NCI-H2107 treated with DMSO at 0.1 percent for 48 hours (cell line): ENCODE measurements around the gene PC.

ENCODE experiments used
- DNase-seq: peaks from one replicate; lab custom pipeline; 2025; ENCODE audit not compliant: unreplicated experiment; lab: John Stamatoyannopoulos, UW

The PC gene

GRCh38 chr11:66957971-66958231 is 282 bp downstream of the PC start:
- DNase-seq = no peak

DNA sequence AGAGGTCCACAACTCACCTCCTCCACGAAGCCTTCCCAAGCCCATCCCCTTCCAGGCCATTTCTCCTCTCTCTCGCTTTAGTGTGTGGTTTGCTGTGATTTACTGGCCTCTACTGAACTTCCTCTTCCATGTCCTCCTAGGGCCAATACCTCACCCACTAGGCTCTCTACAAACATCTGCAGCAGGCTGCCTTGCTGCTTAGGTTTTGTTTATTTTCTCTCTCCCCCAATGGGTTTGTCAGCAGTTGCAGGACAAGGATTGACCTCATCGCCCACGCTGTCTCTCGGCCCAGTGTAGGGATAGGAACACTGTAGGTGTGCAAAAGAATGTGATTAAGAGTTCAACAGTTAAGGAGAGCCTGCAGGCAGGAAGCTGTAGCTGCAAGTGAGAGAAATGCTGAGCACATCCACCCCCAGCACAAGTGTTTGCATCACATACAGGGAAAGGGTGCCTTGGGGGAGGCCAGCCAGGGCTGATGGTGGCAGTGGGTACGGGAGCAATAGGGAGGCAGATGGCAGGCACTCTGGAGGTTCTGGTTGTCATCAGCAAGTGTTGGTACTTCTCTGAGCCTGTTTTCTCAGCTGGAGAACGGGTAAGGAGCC is 1.4 kb downstream of the PC start:
- no peak for DNase-seq

DNA sequence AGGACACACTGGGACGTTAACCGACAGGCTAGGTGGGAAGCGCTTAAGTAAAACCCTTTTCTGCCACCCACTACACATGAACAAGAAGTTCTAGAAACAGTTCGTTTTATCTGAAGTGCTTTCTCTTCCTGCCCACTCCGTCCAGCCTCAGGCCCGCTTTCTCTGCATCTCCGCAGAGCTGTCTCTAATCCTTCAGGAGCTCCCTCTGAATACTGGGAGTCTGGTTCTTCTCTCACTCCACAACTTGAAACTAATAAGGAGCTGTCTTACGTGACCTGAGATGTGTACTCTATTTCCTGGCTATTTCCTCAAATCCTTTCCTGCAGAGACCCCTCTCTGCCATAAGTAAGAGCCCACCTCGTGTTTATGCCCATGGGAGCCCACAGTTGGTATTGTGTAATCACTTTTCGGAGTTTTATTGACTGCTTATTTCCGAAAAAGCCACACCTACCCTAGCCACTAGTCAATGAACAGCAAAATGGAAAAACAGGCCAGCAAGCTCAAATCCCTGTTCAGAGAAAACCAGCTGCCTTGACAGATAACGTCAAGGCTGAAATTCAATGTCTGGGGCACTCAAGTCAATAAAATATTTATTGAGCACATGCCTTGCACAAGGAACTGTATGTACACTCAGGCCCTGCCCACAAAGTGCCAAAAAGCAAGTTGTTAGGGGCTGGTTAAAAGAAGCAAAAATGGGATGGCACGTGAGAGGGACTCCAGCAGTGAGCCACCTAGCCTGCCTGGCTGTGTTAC is 4.9 kb downstream of the PC start:
- no peak for DNase-seq

- peak; percentile 48 for DNase-seq
Measured at GRCh38 chr11:66951927-66952337, 6.3 kb downstream of the PC start.

- no peak for DNase-seq
Measured at GRCh38 chr11:66951135-66951534, 7.0 kb downstream of the PC start.

DNA sequence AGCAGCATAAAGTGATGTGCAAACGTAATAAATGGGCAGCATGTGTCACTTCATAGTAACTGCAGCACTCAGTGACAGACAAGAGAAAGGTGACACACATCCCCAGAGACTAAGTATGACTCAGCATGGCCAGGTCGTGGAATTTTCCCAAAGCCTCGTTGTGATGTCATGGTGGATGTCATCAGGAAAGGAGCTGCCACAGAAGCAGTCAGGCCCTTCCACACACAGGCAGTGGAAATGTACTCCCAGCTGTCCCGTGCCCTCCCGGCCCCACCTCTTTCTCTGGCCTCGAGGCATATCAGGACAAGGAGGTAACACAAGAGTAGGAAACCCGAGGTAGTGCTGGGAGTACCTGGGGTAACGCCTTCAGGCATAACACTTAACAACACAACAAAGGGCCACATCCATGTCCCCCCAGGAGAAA is 8.1 kb downstream of the PC start:
- peak; percentile 60 for DNase-seq

- DNase-seq = no peak
Measured at GRCh38 chr11:66938582-66939135, 19.5 kb downstream of the PC start.

GRCh38 chr11:66937193-66937733 is 20.9 kb downstream of the PC start:
- no peak for DNase-seq

DNA sequence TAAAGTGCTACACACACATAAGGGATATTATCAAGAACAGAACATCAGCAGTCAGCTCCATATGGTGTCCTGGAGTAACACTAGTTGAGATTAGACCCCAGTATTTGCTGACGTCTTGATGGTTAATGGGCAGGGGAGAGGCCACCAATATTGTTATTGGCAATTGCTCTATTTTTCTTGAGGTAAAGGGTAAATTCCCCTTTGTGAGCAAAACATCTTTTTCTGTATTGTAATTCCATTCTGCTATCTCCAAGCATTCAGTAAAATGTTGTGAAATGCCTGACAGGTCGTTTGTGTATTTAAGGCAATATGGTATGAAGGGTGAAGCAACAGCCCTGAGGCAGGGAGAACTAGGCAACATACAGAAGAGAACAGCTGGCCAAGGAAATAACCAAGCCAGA is 21.9 kb downstream of the PC start:
- DNase-seq = no peak

DNA sequence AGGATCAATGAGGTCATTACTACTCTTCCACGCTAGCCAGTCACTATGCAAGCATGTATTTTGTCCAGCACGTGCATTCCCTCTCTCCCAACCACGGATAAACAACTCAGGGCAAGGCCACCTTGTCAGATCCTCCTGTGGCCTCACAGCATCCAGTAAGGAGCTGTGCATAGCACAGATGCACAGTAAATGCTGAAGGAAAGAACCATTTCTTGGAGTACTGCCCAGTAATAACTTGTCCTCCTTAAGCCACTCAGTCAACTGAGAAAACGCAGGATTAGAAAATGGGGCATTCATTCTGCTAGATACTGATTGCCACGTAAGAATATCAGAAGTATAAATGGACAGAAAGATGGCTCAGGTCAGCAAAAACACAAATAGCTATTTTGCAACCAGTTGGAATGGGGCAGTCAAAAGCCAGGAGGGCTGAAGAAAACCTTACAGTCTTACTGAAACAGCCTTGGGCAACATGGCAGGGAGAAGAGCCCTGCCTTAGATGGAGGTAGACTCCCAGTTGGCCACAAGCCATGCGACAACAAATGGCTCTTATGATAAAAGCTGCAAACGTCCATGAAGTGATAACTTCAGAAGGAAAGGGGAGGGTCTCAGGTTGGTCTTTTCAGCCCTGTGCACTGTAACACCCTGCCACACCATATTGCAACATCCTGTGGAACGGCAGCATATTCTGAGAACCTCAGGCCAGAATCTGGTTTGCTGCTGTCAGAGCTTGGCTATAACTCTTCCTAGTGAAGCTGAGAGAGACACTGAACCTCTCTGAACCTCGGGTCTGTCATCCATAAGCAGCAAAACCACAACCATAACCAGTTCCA is 23.0 kb downstream of the PC start:
- no peak for DNase-seq

DNA sequence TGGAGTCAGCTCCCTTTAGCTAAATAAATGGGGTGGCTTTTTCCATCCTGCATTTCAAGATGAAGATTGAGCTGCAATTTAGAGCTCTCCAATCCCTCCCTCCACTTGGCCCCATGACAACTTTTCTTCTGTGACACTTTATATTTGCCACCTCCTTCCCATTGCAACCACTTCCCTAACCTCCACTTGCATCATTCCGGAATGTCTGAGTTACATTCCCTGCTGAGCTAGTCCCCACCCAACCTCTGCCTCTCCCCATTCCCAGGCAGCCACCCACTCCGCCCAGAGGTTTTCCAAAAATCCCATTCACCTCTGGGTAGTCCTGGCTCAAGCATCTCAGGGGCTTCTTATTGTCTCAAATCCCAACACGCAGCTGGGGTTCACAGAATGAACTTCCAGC is 24.7 kb downstream of the PC start:
- DNase-seq = no peak

GRCh38 chr11:66932543-66932942 is 25.6 kb downstream of the PC start:
- no peak for DNase-seq

- no peak for DNase-seq
Measured at GRCh38 chr11:66929753-66930152, 28.4 kb downstream of the PC start.

GRCh38 chr11:66924272-66924671 is 33.9 kb downstream of the PC start:
- no peak for DNase-seq

DNA sequence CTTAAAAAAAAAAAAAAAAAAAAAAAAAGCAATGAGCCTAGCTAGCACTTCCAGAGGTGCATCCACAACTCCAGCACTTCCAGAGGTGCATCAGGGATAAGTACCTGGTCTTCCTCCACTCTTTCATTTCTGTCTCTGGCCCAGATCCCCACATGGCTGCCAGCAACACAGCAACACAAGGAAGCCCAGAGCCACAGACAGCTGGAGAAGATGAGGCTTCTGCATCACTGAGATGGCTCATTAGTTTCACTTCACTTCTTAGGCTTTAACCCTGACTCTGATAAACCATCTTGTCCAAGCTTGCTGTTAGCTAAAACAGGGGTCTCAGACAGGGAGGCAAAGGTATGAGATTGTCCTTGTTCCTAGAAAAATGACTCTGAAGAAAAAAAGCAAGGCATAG is 35.6 kb downstream of the PC start:
- DNase-seq = no peak

- no peak for DNase-seq
Measured at GRCh38 chr11:66920978-66921784, 37.0 kb downstream of the PC start.

DNA sequence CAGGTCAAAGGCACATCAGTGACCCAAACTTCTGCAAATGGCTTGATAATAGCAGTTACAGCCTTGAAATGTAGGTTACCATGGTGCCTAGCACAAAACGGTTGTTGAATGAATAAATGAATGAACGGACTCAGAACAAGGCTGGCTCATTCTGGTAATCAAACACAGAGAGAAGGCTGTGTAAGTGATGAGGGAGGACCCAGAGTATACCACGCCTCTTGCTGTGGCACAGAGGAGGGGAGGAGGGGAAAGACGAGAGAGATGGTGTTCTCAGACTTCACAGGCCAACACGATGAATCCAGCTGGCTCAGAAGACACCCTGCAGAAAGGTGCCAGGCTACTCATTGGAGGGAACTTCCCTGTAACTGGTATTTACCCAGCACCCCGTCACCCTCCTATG is 38.3 kb downstream of the PC start:
- DNase-seq = no peak

DNA sequence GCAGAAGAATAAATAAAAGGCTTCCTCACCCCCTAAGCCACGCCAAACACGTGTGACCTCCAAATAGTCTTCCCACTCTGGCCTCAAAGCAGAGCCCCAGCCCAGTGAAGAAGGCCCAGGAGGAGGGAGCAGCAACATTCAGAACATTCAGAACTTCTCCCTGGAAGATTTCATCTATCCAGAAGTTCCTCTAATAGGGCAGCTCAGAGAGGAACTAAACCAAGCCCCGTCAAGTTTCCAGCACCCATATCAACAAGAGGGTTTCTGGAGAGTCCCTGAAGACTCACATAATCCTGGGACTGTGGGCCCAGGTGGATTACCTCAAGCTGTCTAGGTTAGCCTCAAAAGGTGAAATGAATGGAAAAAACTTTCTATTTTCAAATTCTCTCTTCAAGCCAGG is 39.4 kb downstream of the PC start:
- DNase-seq = no peak

- no peak for DNase-seq
Measured at GRCh38 chr11:66915866-66916265, 42.3 kb downstream of the PC start.

DNA sequence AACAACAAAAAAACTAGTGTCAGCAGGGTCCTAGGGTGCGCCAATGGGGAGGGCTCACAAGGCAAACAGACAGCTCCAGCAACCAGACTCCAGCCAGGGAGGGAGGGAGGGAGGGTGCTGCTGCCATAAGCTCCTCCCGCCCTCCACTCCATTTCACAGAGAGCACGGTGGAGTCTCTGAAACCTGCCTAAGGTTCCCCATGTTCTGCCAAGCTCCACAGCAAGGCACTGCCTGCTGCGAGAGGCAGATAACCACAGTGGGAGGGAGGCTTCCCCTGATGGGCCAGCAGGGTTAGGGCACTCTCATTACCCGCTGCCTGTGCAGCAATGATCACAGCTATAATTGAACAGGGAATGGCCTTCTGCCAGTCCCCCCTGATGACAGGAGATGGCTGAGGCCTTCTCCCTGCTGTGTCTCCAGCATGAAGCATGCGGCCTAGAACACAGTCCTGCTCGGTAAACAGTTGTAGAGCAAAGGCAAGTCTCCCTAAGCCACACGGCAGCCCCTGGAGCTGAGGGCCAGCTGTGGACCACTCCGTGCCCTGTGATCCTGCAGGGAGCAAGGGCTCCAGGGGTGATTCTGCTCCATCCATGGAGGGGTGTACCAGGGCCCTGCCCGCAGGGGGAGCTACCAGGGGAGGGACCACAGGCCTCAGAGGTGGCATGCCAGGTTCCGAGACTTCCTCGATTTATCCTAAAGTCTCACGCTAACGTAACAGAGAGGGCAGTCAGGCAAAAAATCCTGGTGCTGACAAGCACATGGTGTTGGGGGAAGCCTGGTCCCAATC is 42.9 kb downstream of the PC start:
- peak; percentile 12 for DNase-seq
